DND-41 (cell line): Measurements from ENCODE around the gene PRKAR1A.

Experiments
- CTCF ChIP-seq: IDR thresholded peaks from 2 replicates; pipeline ENCODE4 v1.5.1; 2012; ENCODE audit warnings: borderline replicate concordance, low read length, moderate library complexity, mild to moderate bottlenecking; ENCODE audit not compliant: poor library complexity, severe bottlenecking; ENCODE audit errors: extremely low read depth
- EZH2 ChIP-seq: IDR thresholded peaks from 3 replicates; pipeline ENCODE4 v1.6.1; 2012; ENCODE audit warnings: borderline replicate concordance, low read depth, mild to moderate bottlenecking, moderate library complexity, low read length, inconsistent platforms; ENCODE audit not compliant: severe bottlenecking

DNA sequence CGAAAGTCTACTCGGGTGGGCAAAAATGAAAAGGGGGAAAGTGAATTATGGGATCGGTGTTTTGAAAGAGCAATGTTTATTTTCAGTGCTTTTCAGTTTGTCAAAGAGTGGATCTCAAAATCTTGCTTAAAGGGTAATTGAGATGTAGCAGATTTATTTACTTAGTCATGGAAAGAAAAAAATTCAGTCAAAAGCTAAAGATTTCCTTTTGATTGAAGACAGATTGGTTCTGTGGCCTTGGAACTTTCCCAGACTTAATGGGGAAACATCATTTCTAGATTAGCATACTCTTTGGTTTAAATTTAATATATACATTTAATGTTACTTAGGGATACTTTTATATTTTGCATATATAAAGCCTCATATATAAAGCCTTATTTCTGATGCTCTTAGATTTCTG is 20.6 kb downstream of the PRKAR1A start:
- TF ChIP-seq CTCF (no peak), EZH2 (no peak)
